ENCODE data around the gene TWNK. TPM values are rescaled to one million over a fixed set of nuclear protein-coding genes. Genes with fewer than 3 reads are reported as not detected.

The TWNK gene
- polyA plus RNA-seq, 2 of the 4 experiments (the other 2 are of a cell fraction), result 21.1 to 34.7 TPM

- CTCF ChIA-PET, result no interaction called here
These were observed 27.1 kb upstream of the TWNK start for GRCh38 chr10:100960251-100960650.

GRCh38 chr10:100962351-100963080, 24.8 kb upstream of the TWNK start:
- ATAC-seq (no peak), DNase-seq (ENCODE audit: low read depth in 1 of 2, low spot score in 1 of 2) (no peak), FAIRE-seq (no peak)
- CTCF ChIA-PET, result interaction anchor here (1.8 kb wide), 1 partner anchor 36 kb away, joined by 4 read pairs; no protein-coding TSS in a partner anchor
- WGBS (ENCODE audit: missing lambda C conversion rate), result 88% methylated on average over 4 of the region's 4 CpGs
- no peak overlapping the region for H3K4me3 ChIP-seq
- POLR2A ChIA-PET, result no interaction called here
- no peak overlapping the region for H3K4me2 ChIP-seq
- TF ChIP-seq TFCP2L1 (CRISPR knock-in tag; IDR thresholded peaks at IDR 0.05), result no peak
- no peak for TF ChIP-seq FOSL2 (IDR thresholded peaks at IDR 0.05)
- no peak for TF ChIP-seq FOSL2 (CRISPR knock-in tag; IDR thresholded peaks at IDR 0.05)
- TF ChIP-seq ELK1 (IDR thresholded peaks at IDR 0.05; ENCODE audit: low read depth, low read length), result no peak
- TF ChIP-seq FOSB (CRISPR knock-in tag; IDR thresholded peaks at IDR 0.05), result no peak
- TF ChIP-seq ESRRA (IDR thresholded peaks at IDR 0.05; ENCODE audit: borderline replicate concordance, low read length), result no peak
- no peak for TF ChIP-seq ZC3H11A (IDR thresholded peaks at IDR 0.05)
- no peak for TF ChIP-seq HES2 (IDR thresholded peaks at IDR 0.05)
- TF ChIP-seq ZSCAN20 (CRISPR knock-in tag; IDR thresholded peaks at IDR 0.05), result no peak
- no peak for TF ChIP-seq HEYL (CRISPR knock-in tag; IDR thresholded peaks at IDR 0.05)
- no peak for TF ChIP-seq PBX3 (IDR thresholded peaks at IDR 0.05)
- TF ChIP-seq CTCF (IDR thresholded peaks at IDR 0.05), result no peak
- H3K9me3 ChIP-seq, result no peaks in the 10 kb centered on the region
- no peak overlapping the region for H3K27ac ChIP-seq
- no peaks in the 10 kb centered on the region for H3K4me1 ChIP-seq

More at GRCh38 chr10:100960251-100960650, 27.1 kb upstream of the TWNK start:
- TF ChIP-seq NFE2L2 (conservative IDR thresholded peaks at IDR 0.05; ENCODE audit: low read length) (no peak), KDM1A (IDR thresholded peaks at IDR 0.05; ENCODE audit: low read depth) (no peak), RFX5 (IDR thresholded peaks at IDR 0.05) (no peak), MYC (IDR thresholded peaks at IDR 0.05; ENCODE audit: borderline replicate concordance, low read length) (no peak), CHD4 (IDR thresholded peaks at IDR 0.05; ENCODE audit: borderline replicate concordance) (no peak), ZC3H11A (IDR thresholded peaks at IDR 0.05) (no peak), NPAS2 (CRISPR knock-in tag; IDR thresholded peaks at IDR 0.05; ENCODE audit: borderline replicate concordance) (no peak), HOXB5 (CRISPR knock-in tag; IDR thresholded peaks at IDR 0.05) (no peak)
- DNase-seq (ENCODE audit: low read depth in 1 of 2, low spot score in 1 of 2) (no peak), FAIRE-seq (no peak), ATAC-seq (no peak)
- Histone ChIP-seq H3K9me3 (no peaks in the 10 kb centered on the region), H3K4me3 (no peak overlapping the region), H3K4me2 (no peak overlapping the region), H3K27ac (no peak overlapping the region), H3K4me1 (no peaks in the 10 kb centered on the region)
- POLR2A ChIA-PET, result no interaction called here

- Histone ChIP-seq H3K9me3 (no peaks in the 10 kb centered on the region), H3K4me2 (no peak overlapping the region), H3K4me3 (no peak overlapping the region), H3K27ac (no peak overlapping the region), H3K4me1 (peaks cover 3% of the 10 kb centered on the region)
- no peak for DNase-seq (ENCODE audit: low read depth in 1 of 2, low spot score in 1 of 2)
- no peak for ATAC-seq
- TF ChIP-seq CBX8 (IDR thresholded peaks at IDR 0.05) (no peak), RAD21 (conservative IDR thresholded peaks at IDR 0.05 in 1 of 2, IDR thresholded peaks at IDR 0.05 in 1 of 2) (no peak), EHF (CRISPR knock-in tag; IDR thresholded peaks at IDR 0.05) (no peak), NPAS2 (CRISPR knock-in tag; IDR thresholded peaks at IDR 0.05; ENCODE audit: borderline replicate concordance) (no peak)
- WGBS (ENCODE audit: missing lambda C conversion rate), result 79% methylated on average over 1 of the region's 1 CpG
- ChIA-PET POLR2A (no interaction called here), CTCF (interaction anchor here (1.8 to 5.1 kb wide), 3 partner anchors 19 to 51 kb away, joined by 4 to 22 read pairs (median 5); no protein-coding TSS in a partner anchor)
- FAIRE-seq, result no peak
These were observed 23.5 kb upstream of the TWNK start for GRCh38 chr10:100963826-100964225.

Measured in A549 (cell line).